Activated CD8-positive, alpha-beta memory T cell treated with anti-CD3 and anti-CD28 coated beads for 36 hours (primary cell): Measurements from ENCODE around the gene MYH15. TPM values are rescaled to one million over a fixed set of nuclear protein-coding genes. Genes with fewer than 3 reads are reported as not detected.

Experiments used
- CTCF ChIA-PET: fragments of 350-600 bp; sonication (Branson Sonifier 250); formaldehyde crosslinking; loops from one replicate; lab custom pipeline; 2021; ENCODE audit warnings: antibody characterized with exemption; lab: Charles Lee
- POLR2A ChIA-PET: fragments of 350-600 bp; sonication (Branson Sonifier 250); formaldehyde crosslinking; loops from one replicate; lab custom pipeline; 2021; ENCODE audit warnings: antibody characterized with exemption; lab: Charles Lee
- total RNA-seq, 2 experiments: library from RNA; stranded (reverse); gene quantifications; one replicate each; pipeline ENCODE4 v1.2.3, GENCODE V29; 2021

MYH15 gene
- under 1 TPM; 0.11 to 0.17 TPM for total RNA-seq

DNA sequence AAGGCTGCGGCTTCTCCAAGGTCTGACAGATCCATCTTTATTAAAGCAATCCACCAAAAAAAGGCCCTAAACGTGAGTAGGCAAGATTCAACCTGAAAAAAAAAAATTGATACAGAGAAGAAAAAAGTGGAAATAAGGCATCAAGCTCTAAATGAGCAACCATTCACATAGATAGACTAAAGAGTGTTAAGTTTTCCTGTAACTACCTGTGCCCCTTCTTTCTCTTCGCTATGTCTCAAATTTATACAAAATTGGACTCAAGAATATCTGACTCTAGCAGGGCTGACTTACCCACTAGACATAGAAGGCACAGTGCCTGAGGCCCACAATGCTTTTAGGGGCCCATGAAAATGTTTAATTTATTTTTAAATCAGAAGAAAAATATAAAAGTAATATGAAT, at the start of gene MYH15:
Gene MYH15 (minus strand): TSS at position 101 of the 400 bp plus-strand sequence. CDS start 66 bp downstream, at position 35.
- CTCF ChIA-PET, result no interaction called here
- POLR2A ChIA-PET, result no interaction called here

GRCh38 chr3:108555966-108556581, 45.7 kb upstream of the MYH15 start:
- POLR2A ChIA-PET, result no interaction called here
- CTCF ChIA-PET, result no interaction called here

DNA sequence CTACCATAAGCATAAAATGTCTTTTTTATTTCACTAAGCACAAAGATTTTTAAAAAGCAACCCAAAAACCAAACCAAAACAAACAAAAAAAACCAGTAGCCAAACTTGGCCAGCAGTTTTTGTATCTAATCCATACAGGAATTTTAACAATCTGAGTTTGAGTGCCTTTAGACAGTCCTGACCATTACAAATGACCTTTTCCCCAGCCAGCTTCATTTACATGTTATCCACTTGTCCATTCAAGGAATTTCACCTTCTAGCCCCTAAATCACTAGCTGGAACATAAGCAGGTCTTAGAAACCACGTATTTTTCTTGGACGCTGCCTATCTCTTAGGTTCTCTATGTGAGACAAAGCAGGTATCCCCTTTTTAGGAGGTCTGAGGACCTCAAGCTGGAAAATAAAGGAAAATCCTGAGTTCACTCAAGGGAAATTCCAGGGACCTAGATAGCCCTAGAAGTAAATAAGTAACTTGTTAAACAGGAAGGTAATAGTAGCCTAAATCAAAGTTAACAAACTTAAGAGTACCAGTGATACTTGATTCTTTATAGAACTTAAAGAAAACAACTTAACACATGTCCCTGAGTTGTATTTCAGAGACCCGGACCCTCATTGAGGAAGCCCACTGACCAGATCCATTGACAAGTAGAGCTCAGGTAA, 44.6 kb upstream of the MYH15 start:
- POLR2A ChIA-PET, result no interaction called here
- CTCF ChIA-PET, result interaction anchor here (1.4 kb wide), 1 partner anchor 360 kb away, joined by 3 read pairs; no protein-coding TSS in a partner anchor

- CTCF ChIA-PET, result interaction anchor here (1.4 kb wide), 1 partner anchor 361 kb away, joined by 3 read pairs; no protein-coding TSS in a partner anchor
- POLR2A ChIA-PET, result no interaction called here
These were observed 43.8 kb upstream of the MYH15 start for GRCh38 chr3:108554229-108554628.

DNA sequence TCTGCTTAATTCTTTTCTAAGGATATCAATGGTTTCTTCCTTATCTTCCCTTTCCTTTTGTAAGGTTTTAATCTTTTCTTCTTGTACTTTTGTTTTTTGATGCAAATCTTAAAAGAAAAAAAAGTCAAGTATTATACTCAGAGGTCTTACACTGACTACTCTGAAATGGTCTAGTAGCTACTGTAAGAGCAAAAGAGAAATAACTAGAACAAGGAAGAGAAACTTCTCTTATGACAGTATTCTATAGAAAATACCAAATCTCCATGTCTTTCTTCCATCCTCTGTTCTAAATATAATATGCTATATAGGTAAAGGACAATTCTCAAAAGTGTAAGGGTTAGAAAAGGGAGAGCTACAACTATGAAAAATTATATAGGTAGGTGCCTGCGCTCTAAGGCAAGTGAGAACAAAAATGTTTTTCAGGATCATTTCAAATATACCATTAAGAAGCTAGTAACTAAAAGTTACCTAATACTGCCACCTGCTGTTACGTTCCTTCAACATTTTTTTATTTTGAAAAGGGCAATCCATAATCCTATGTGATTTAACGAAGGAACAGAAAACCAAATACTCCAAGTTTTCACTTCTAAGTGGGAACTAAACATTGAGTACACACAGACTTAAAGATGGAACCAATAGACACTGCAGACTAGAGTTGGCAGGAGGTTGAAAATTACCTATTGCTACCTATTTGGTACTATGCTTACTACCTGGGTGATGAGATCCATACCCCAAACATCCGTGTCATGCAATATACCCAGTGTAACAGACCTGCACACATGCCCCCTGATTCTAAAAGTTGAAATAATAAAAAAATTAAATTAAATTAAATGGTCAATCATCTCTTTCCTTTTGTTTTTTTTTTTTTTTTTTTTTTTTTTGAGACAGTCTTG, 42.1 kb upstream of the MYH15 start:
- CTCF ChIA-PET, result interaction anchor here (0.6 to 1.8 kb wide), 7 partner anchors 10 to 1798 kb away, joined by 3 to 4 read pairs (median 3); no protein-coding TSS in a partner anchor

DNA sequence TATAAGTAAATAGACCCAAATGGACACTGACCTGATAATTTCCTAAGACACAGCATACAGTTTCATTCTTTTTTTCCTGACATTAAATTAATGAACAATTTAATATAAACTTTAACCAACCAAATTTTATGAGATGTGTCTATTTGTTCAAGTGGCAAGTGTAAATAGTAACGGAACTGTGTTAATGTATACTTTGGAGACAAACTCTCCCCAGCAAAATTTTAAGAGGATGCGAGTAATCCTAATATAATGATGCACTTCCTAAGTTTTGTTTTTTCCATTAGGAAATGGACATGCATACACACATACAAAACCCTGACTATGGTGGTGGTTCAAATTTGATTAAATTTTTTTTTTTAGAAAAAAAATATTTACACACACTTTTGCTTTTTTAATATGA, 38.5 kb upstream of the MYH15 start:
- ChIA-PET POLR2A (no interaction called here), CTCF (no interaction called here)

More for the DNA sequence above, 42.1 kb upstream of the MYH15 start:
- POLR2A ChIA-PET, result interaction anchor here (0.7 kb wide), 1 partner anchor 427 kb away, joined by 6 read pairs; no protein-coding TSS in a partner anchor

- ChIA-PET POLR2A (no interaction called here), CTCF (no interaction called here)
These were observed 37.9 kb upstream of the MYH15 start for GRCh38 chr3:108548304-108548703.

DNA sequence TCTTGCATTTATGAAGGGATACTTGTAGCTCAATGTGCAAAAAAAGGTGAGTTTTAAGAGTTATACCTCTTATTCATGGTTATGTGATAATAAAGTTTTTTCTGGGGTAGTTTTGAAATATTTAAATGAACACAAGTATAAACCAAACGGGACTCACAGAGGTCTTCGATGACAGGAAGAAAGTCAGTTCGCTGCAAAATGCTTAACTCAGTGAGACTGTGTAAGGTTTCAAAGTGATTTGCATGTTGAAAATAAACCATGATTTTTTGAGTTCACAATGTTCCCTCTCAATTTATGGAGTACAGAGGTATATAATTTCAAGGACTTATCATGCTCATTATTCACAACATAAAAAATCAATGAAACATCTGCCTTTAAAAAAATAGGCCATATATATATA, 36.3 kb upstream of the MYH15 start:
- ChIA-PET POLR2A (no interaction called here), CTCF (no interaction called here)

- ChIA-PET CTCF (no interaction called here), POLR2A (no interaction called here)
These were observed 35.9 kb upstream of the MYH15 start for GRCh38 chr3:108546247-108546646.

DNA sequence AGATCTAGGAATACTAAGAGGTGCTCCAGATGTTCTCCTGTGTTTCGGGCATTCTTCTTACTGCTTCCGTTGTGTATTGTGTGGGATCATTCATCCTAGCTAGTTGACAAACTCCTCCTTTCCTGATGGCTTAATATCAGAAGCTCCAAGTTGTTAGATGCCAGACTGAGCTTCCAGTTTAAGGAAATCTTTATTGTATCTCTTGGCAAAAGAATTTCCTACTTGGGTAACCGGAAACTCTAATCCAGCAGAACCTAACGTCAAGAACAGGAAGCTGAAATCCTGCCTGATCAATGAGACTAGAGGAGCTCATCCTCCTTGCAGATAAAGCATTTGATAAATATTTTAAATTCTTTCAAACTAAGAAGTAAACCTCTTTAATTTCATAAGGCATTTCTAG, 27.7 kb upstream of the MYH15 start:
- ChIA-PET CTCF (no interaction called here), POLR2A (no interaction called here)

DNA sequence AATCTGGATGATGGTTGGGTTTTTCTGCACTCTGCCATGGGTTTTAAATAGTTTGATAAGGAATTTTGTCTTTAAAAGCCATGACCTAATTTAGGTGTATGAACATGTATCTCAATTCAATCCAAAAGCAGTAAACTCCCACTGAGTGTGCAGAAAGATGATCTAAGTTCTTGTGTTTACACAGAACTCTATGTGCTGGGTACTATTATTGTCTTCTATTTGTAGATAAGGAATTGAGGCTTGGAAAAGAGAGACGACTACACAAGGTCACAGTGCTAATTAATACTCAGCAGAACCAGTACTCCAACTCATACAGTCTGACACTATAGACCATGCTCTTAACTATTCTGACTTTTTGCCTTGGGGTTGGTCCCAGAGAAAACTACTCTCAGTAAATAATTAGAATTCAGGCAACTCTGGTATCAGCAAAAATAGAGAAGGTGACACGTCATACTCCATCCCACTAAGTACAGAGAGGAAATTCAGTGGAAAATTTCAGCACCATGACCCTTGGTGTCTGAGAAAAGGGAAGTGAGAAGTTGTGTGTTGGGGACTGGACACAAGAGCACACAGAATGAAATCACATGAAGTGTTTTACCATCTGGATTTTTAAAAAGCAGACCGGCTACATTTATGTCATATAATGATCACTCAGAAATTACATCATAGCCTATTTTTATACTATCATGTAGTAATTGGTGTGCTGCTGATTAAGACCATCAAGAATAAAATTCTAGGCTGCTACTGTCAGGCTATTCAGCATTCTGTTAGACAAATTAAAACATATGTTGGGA, 18.3 kb upstream of the MYH15 start:
- POLR2A ChIA-PET, result no interaction called here
- CTCF ChIA-PET, result no interaction called here

DNA sequence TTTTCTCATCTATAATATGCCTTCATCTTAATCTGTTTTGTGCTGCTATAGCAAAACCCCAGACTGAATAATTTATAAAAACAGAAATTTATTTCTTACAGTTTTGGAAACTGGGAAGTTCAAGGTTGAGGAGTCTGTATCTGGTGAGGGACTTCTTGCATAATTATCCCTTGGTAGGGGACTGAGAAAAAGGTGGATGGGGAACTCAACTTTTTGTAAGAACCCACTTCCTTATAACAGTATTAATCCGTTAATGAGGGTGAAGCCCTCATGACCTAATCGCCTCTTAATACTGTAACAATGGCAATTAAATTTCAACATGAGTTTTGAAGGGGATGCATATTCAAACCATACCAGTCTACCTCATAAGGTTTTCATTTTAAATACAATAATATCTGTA, 17.4 kb upstream of the MYH15 start:
- ChIA-PET POLR2A (no interaction called here), CTCF (no interaction called here)

DNA sequence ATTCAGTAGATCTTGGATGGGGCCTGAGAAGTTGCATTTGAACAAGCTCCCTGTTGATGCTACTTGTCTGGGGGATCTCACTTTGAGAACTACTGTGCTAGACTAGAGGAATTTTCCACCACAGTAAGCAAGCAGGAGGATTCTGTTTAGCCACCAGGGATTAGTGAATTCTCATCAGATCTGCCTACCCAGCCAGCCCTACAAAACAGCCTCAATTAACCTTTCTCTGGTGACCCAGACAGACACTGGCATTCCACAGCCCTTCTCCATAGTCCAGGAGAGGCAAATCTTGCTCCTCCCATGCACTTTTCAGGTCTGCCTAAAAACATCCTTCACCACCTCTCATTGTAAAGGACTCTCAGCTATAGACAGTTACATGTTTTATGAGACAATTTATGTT, 16.7 kb upstream of the MYH15 start:
- CTCF ChIA-PET, result no interaction called here
- POLR2A ChIA-PET, result no interaction called here

GRCh38 chr3:108525971-108526370, 15.6 kb upstream of the MYH15 start:
- CTCF ChIA-PET, result no interaction called here
- POLR2A ChIA-PET, result no interaction called here

DNA sequence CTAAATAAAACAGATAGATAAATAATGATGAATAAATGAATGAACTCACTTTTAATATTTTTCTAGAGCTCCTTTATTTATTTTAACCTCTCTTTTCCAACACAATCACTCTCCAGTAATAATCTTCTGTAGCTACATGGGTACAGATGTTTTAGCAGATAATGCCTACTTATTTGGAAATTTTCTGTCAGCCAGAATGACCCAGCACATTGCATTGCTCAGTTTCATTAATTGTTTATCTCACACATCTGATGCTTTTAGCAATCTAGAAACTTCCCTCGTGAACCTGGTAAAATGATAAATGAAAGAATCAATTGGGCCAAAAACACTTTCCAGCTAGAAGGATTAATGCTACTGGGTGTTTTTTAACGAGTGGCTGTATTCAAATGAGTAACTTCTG, 14.9 kb upstream of the MYH15 start:
- CTCF ChIA-PET, result no interaction called here

DNA sequence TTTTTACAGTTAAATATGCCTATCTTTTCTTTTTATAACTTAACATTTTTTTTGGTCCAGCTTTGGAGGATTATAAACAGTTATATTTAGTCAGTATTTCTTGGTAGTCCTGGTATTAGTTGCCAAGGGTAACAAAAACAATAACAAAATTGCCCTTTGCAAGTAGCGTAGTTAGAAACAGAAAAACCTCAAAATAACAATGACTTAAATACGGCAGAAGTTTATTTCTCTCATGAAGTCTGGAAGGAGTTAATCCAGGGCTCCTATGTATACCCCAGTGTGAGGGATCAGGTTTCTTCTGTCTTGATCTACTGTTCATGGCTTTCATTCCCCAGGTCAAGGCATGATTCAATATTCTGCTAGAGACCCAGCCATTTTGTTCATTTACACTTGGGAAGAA, 14.1 kb upstream of the MYH15 start:
- CTCF ChIA-PET, result no interaction called here

More for the DNA sequence above, 14.9 kb upstream of the MYH15 start:
- POLR2A ChIA-PET, result no interaction called here

DNA sequence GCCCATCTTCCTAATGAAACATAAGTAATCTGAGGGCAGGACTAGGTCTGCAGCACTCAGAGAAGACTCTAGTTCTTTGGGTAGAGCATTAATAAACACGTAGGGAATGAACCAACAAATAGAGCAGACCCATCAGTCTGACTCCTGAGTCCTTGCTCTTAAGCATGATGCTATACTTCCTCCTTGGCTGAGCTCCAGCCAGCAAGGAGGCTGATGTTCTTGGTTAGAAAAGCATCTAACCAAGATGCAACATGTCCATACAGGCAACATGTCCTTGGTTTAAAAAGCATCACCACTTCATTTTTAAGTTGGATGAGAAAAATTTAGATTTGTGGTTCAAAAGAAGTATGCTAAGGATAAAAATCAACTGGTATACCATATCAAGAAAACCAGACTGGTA, 8.5 kb upstream of the MYH15 start:
- ChIA-PET POLR2A (no interaction called here), CTCF (no interaction called here)

More for the DNA sequence above, 14.1 kb upstream of the MYH15 start:
- POLR2A ChIA-PET, result no interaction called here

DNA sequence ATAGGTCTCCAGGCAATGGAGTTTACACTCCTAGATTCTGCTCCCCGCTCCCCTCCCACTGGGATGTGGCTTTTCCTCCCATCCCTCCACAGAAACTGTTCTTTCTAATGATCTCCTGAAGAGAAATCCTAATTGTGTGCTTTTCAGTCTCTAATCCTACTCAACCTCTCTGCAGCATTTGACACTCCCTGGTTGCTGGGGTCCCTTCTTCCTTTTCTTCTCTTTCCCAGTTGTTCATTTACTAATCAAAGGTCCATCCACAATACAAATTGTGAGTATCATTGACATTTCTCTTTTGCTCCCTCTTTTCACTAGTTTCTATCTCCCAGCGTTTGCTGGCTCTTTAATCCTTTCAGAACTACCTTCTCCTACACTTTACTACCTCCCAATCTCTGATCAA, 6.5 kb upstream of the MYH15 start:
- ChIA-PET CTCF (no interaction called here), POLR2A (no interaction called here)

DNA sequence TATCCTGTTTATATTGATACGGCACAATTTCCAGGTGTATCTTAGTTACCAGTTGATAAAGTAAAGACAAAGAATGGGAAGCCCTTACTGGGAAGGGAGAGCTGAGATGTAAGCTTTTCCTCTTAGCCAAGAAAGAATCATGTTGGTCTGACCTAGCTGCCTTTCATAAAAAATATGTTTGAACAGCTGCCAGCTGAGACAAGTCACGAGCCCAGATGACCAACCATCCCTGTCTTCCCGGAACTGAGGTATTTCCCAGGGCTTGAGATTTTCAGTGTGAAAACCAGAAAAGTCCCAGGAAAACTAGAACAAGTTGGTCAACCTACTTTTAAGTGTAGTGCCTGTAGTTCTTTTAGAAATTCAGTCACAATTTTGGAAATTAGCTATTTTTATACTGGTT, 3.6 kb upstream of the MYH15 start:
- ChIA-PET CTCF (no interaction called here), POLR2A (no interaction called here)
